GM10266 (cell line): ENCODE measurements around the gene CDC45.
"Not testable (repeated sequence)": the region's sequence is repeated elsewhere in the genome, so short reads cannot be mapped to it uniquely, and the experiment has no call there.

Source experiments
- DNase-seq: peaks from one replicate; pipeline ENCODE4 v3.0.0; 2012; ENCODE audit errors: extremely low spot score
- CTCF ChIP-seq: IDR thresholded peaks from 2 replicates; pipeline ENCODE4 v1.5.1; 2012; ENCODE audit warnings: mild to moderate bottlenecking, low read depth; ENCODE audit not compliant: control insufficient read depth, insufficient read depth; ENCODE audit errors: missing control alignments

The CDC45 gene

GRCh38 chr22:19434401-19434800, 45.3 kb upstream of the CDC45 start:
- TF ChIP-seq CTCF: no peak
- no peak for DNase-seq

GRCh38 chr22:19434829-19435580, 44.7 kb upstream of the CDC45 start:
- no peak for TF ChIP-seq CTCF
- DNase-seq: no peak

- not testable (repeated sequence) for DNase-seq
Observed at GRCh38 chr22:19436444-19437161, 43.1 kb upstream of the CDC45 start.

GRCh38 chr22:19438298-19438697, 41.4 kb upstream of the CDC45 start:
- TF ChIP-seq CTCF: no peak
- no peak for DNase-seq

GRCh38 chr22:19440411-19441195, 39.1 kb upstream of the CDC45 start:
- TF ChIP-seq CTCF: no peak
- no peak for DNase-seq

GRCh38 chr22:19442166-19442565, 37.6 kb upstream of the CDC45 start:
- no peak for DNase-seq
- TF ChIP-seq CTCF: no peak

- no peak for TF ChIP-seq CTCF
- DNase-seq: no peak
Observed at GRCh38 chr22:19443544-19444211, 36.0 kb upstream of the CDC45 start.

- not testable (repeated sequence) for DNase-seq
Observed at GRCh38 chr22:19445279-19445982, 34.3 kb upstream of the CDC45 start.
